ENCODE results near the gene ACOXL. TPM values are rescaled to one million over a fixed set of nuclear protein-coding genes. Genes with fewer than 3 reads are reported as not detected.
A peak's percentile ranks its signal among the peaks of the same experiment; 100 is the strongest.

The ACOXL gene
- polyA plus RNA-seq, 3 donors: 0.35 TPM; not detected in 2

DNA sequence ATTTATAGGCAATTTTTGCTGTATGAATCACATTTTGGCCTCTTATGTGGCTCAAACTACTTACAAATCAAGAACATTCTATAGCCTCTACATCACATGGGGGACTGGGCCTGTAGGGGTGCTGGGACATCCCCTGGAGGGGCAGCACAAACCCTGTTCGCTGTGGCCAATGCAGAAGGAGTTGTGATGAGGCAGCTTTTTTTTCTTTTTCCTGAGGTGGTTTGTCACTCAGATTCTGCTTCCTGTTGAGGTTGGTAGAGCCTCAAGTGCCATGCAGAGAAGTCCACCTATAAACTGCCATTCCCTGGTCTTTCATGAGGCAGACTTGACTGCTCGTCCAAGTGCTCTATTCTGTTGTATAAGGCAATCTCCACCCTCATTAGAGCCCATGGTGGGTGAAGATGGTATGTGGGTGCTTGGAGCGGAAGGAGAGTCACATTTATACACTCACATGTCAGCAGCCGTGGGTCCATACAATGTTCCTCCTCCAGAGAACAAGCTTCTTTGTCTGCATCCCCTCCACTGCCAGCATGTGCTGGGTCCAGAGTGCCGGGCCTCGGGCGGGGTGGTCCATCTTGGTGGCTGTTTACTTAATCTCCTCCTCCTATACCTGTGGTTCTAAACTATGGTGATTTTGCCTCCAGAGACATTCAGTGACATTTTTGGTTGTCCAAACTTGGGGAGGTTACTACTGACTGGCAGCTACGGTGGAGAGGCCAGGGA, 120.3 kb downstream of the ACOXL start:
- DNase-seq: no peak
- Histone ChIP-seq H3K27ac (ENCODE audit: low read depth in 1 of 2, low read length in 2 of 2) (no peak overlapping the region), H3K4me1 (ENCODE audit: control insufficient read depth in 1 of 2, insufficient read depth in 2 of 2, low read length in 2 of 2) (peaks cover 8 to 12% of the 10 kb centered on the region in 2 donors), H3K79me2 (ENCODE audit: insufficient read depth, low read length) (no peaks in the 10 kb centered on the region), H2AFZ (ENCODE audit: insufficient read depth, low read depth, low read length, poor library complexity, severe bottlenecking) (peak overlapping the region; percentile 14), H3K4me3 (replicated peaks in 1 of 3; ENCODE audit: low read depth in 2 of 3, low read length in 3 of 3) (no peak overlapping the region), H3K27me3 (ENCODE audit: control insufficient read depth in 2 of 2, insufficient read depth in 2 of 2, low read length in 2 of 2) (no peaks in the 10 kb centered on the region), H3K36me3 (replicated peaks in 1 of 2; ENCODE audit: control insufficient read depth in 1 of 2, insufficient read depth in 2 of 2, low read length in 2 of 2) (no peaks in the 10 kb centered on the region), H3K4me2 (replicated peaks; ENCODE audit: extremely low read depth, low read length, poor library complexity, severe bottlenecking) (no peak overlapping the region), H4K20me1 (ENCODE audit: insufficient read depth, low read length) (no peaks in the 10 kb centered on the region), H3K9me3 (replicated peaks in 1 of 2; ENCODE audit: control insufficient read depth in 1 of 2, insufficient read depth in 1 of 2, low read length in 2 of 2) (no peaks in the 10 kb centered on the region), H3K9ac (ENCODE audit: insufficient read depth, low read length, poor library complexity, severe bottlenecking) (no peak overlapping the region)
- peak overlapping the region in 1 of 7 donors; percentile 36 for H3K27ac Mint-ChIP-seq
- H3K4me3 Mint-ChIP-seq: peak overlapping the region in 1 of 2 donors; percentile 4
- peaks cover 27% of the 10 kb centered on the region for H3K4me1 Mint-ChIP-seq
- peaks cover 0 to 5% (median 0%) of the 10 kb centered on the region in 7 donors for H3K9me3 Mint-ChIP-seq
- WGBS (ENCODE audit: insufficient coverage): no CpG with 5 or more reads among the region's 8 CpGs
- TF ChIP-seq, protein P1, sequence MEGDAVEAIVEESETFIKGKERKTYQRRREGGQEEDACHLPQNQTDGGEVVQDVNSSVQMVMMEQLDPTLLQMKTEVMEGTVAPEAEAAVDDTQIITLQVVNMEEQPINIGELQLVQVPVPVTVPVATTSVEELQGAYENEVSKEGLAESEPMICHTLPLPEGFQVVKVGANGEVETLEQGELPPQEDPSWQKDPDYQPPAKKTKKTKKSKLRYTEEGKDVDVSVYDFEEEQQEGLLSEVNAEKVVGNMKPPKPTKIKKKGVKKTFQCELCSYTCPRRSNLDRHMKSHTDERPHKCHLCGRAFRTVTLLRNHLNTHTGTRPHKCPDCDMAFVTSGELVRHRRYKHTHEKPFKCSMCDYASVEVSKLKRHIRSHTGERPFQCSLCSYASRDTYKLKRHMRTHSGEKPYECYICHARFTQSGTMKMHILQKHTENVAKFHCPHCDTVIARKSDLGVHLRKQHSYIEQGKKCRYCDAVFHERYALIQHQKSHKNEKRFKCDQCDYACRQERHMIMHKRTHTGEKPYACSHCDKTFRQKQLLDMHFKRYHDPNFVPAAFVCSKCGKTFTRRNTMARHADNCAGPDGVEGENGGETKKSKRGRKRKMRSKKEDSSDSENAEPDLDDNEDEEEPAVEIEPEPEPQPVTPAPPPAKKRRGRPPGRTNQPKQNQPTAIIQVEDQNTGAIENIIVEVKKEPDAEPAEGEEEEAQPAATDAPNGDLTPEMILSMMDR (IDR thresholded peaks at IDR 0.05): no peak
- intact Hi-C loops (cut with micrococcal nuclease): no loop called here
- H3K36me3 Mint-ChIP-seq: no peaks in the 10 kb centered on the region
- H3K27me3 Mint-ChIP-seq (ENCODE audit: low read depth in 3 of 3): peaks cover 3 to 11% (median 7%) of the 10 kb centered on the region in 3 donors

DNA sequence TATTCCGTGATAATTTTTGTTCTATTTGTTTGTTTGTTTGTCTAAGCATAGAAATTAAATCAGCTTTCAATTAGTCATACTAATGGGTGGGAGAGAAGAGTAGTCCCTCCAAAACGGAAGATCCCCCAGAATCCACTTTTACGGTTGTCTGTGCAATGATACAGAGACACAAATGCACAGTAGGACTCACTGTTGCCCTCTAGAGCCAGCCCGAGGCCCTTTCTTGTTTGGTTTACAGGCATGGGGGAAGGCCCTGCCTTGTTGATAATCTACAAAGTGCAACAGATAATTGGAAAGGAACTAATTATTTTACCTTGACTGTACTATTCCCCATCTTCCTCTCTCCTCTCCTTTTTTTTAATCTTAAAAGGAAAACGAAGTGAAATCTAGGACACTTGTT, 121.1 kb downstream of the ACOXL start:
- peak in 1 of 3 donors; percentile 24 for DNase-seq
- H3K27ac Mint-ChIP-seq: no peak overlapping the region

More for the DNA sequence above, 121.1 kb downstream of the ACOXL start:
- peaks cover 3 to 11% (median 10%) of the 10 kb centered on the region in 3 donors for H3K27me3 Mint-ChIP-seq (ENCODE audit: low read depth in 3 of 3)
- Histone ChIP-seq H3K27ac (ENCODE audit: low read depth in 1 of 2, low read length in 2 of 2) (no peak overlapping the region), H3K36me3 (replicated peaks in 1 of 2; ENCODE audit: control insufficient read depth in 1 of 2, insufficient read depth in 2 of 2, low read length in 2 of 2) (no peaks in the 10 kb centered on the region), H3K4me3 (replicated peaks in 1 of 3; ENCODE audit: low read depth in 2 of 3, low read length in 3 of 3) (no peak overlapping the region), H2AFZ (ENCODE audit: insufficient read depth, low read depth, low read length, poor library complexity, severe bottlenecking) (no peak overlapping the region), H4K20me1 (ENCODE audit: insufficient read depth, low read length) (no peaks in the 10 kb centered on the region), H3K4me1 (ENCODE audit: control insufficient read depth in 1 of 2, insufficient read depth in 2 of 2, low read length in 2 of 2) (peaks cover 8 to 12% of the 10 kb centered on the region in 2 donors), H3K4me2 (replicated peaks; ENCODE audit: extremely low read depth, low read length, poor library complexity, severe bottlenecking) (no peak overlapping the region), H3K9me3 (replicated peaks in 1 of 2; ENCODE audit: control insufficient read depth in 1 of 2, insufficient read depth in 1 of 2, low read length in 2 of 2) (no peaks in the 10 kb centered on the region), H3K79me2 (ENCODE audit: insufficient read depth, low read length) (no peaks in the 10 kb centered on the region), H3K27me3 (ENCODE audit: control insufficient read depth in 2 of 2, insufficient read depth in 2 of 2, low read length in 2 of 2) (no peaks in the 10 kb centered on the region), H3K9ac (ENCODE audit: insufficient read depth, low read length, poor library complexity, severe bottlenecking) (no peak overlapping the region)
- no peak overlapping the region for H3K4me3 Mint-ChIP-seq
- no CpG with 5 or more reads among the region's 5 CpGs for WGBS (ENCODE audit: insufficient coverage)
- TF ChIP-seq, protein P1 (IDR thresholded peaks at IDR 0.05): peak; percentile 56
- H3K36me3 Mint-ChIP-seq: no peaks in the 10 kb centered on the region
- peaks cover 26% of the 10 kb centered on the region for H3K4me1 Mint-ChIP-seq
- peaks cover 0 to 5% (median 0%) of the 10 kb centered on the region in 7 donors for H3K9me3 Mint-ChIP-seq
- intact Hi-C loops (cut with micrococcal nuclease): no loop called here
